GM12865 (cell line): ENCODE data around the gene SCT.

ENCODE experiments used
- DNase-seq: peaks from one replicate; pipeline ENCODE4 v3.0.0; 2010; ENCODE audit warnings: low read depth
- H3K4me3 ChIP-seq: 2 replicates; pipeline ENCODE4 v1.5.1; 2011; ENCODE audit warnings: mild to moderate bottlenecking, low read depth, low read length, control low read depth
- TF ChIP-seq, protein P1 (sequence below): IDR thresholded peaks from 2 replicates; pipeline ENCODE4 v1.5.1; 2011; ENCODE audit warnings: low read length, control low read depth, low read depth, inconsistent platforms; ENCODE audit not compliant: insufficient read depth; ENCODE audit errors: missing control alignments

Gene SCT

DNA sequence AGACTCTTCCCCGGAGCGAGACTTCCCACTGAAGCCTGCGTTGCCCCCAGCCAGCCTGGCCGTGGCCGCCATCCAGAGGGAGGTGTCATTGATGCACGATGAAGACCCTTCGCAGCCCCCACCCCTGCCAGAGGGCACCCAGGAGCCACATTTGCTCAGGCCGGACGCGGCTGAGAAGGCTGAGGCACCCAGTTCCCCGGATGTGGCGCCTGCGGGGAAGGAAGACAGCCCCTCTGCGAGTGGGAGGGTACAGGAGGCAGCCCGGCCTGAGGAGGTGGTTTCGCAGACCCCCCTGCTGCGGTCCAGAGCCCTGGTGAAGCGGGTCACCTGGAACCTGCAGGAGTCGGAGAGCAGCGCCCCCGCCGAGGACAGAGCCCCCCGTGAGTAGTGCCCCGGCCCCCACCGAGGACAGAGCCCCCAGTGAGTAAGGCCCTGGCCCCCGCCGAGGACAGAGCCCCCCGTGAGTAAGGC lies 17.6 kb downstream of the SCT start:
- no peak for DNase-seq
- H3K4me3 ChIP-seq, result no peak overlapping the region
- TF ChIP-seq, protein P1, sequence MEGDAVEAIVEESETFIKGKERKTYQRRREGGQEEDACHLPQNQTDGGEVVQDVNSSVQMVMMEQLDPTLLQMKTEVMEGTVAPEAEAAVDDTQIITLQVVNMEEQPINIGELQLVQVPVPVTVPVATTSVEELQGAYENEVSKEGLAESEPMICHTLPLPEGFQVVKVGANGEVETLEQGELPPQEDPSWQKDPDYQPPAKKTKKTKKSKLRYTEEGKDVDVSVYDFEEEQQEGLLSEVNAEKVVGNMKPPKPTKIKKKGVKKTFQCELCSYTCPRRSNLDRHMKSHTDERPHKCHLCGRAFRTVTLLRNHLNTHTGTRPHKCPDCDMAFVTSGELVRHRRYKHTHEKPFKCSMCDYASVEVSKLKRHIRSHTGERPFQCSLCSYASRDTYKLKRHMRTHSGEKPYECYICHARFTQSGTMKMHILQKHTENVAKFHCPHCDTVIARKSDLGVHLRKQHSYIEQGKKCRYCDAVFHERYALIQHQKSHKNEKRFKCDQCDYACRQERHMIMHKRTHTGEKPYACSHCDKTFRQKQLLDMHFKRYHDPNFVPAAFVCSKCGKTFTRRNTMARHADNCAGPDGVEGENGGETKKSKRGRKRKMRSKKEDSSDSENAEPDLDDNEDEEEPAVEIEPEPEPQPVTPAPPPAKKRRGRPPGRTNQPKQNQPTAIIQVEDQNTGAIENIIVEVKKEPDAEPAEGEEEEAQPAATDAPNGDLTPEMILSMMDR, result no peak

DNA sequence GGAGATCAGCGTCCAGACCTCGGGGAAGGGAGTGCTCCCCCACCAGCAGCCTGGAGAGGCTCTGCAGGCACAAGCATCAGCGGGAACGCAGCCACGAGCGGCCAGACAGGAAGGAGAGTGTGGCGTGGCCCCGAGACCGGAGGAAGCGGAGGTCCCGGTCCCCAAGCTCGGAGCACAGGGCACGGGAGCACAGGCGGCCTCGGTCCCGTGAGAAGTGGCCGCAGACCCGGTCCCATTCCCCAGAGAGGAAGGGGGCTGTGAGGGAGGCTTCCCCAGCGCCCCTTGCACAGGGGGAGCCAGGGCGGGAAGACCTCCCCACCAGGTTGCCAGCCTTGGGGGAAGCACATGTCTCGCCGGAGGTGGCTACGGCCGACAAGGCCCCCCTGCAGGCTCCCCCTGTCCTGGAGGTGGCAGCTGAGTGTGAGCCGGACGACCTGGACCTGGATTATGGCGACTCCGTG lies 18.2 kb downstream of the SCT start:
- TF ChIP-seq, protein P1, result no peak
- DNase-seq, result no peak
- H3K4me3 ChIP-seq, result no peak overlapping the region

DNA sequence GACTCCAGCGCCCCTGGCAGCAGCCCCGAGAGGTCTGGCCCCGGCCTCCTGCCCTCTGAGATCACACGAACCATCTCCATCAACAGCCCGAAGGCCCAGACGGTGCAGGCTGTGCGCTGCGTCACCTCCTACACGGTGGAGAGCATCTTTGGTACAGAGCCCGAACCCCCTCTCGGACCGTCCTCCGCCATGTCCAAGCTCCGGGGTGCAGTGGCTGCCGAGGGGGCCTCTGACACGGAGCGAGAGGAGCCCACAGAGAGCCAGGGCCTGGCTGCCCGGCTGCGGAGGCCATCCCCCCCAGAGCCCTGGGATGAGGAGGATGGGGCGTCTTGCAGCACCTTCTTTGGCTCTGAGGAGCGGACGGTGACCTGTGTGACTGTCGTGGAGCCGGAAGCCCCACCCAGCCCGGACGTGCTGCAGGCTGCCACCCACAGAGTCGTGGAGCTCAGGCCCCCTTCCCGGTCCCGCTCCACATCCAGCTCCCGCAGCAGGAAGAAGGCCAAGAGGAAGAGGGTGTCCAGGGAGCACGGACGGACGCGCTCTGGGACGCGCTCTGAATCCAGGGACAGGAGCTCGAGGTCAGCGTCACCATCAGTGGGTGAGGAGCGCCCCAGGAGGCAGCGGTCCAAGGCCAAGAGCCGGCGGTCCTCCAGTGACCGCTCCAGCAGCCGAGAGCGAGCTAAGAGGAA lies 18.9 kb downstream of the SCT start:
- no peak overlapping the region for H3K4me3 ChIP-seq
- TF ChIP-seq, protein P1, result no peak
- DNase-seq, result no peak

DNA sequence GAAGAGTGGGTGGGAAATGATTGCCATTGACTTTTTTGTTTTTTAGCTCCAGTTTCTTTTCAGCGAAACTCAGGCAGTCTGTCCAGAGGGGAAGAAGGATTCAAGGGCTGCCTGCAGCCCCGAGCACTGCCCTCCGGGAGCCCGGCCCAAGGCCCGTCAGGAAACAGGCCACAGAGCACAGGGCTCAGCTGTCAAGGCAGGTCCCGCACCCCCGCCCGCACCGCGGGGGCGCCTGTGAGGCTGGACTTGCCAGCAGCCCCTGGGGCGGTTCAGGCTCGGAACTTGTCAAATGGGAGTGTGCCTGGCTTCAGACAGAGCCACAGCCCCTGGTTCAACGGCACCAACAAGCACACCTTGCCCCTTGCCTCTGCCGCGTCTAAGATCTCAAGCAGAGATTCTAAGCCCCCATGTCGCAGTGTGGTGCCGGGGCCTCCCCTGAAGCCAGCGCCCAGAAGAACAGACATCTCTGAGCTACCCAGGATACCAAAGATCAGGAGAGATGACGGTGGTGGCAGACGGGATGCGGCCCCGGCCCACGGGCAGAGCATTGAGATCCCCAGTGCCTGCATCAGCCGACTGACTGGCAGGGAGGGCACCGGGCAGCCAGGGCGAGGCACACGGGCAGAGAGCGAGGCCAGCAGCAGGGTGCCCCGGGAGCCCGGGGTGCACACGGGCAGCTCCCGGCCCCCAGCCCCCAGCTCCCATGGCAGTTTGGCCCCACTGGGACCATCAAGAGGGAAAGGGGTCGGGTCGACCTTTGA lies 19.8 kb downstream of the SCT start:
- TF ChIP-seq, protein P1, result no peak
- no peak overlapping the region for H3K4me3 ChIP-seq

DNA sequence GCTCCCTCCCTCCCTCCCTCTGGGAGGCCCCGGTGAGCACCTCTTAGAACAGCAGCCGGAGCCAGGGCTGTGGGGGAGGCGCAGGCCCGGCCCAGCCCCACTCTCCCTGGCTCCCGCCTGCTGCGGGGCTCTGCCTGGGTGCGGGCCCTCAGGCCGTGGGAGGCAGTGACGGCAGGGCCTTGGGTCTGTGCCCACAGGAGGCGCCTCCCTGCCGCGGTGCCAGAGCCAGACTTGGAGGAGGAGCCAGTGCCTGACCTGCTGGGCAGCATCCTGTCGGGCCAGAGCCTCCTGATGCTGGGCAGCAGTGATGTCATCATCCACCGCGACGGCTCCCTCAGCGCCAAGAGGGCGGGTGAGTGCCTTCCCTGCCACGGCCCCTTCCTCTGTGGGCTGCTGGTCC lies 20.7 kb downstream of the SCT start:
- TF ChIP-seq, protein P1, result no peak
- H3K4me3 ChIP-seq, result no peak overlapping the region
- no peak for DNase-seq

More for the DNA sequence above, 19.8 kb downstream of the SCT start:
- no peak for DNase-seq

DNA sequence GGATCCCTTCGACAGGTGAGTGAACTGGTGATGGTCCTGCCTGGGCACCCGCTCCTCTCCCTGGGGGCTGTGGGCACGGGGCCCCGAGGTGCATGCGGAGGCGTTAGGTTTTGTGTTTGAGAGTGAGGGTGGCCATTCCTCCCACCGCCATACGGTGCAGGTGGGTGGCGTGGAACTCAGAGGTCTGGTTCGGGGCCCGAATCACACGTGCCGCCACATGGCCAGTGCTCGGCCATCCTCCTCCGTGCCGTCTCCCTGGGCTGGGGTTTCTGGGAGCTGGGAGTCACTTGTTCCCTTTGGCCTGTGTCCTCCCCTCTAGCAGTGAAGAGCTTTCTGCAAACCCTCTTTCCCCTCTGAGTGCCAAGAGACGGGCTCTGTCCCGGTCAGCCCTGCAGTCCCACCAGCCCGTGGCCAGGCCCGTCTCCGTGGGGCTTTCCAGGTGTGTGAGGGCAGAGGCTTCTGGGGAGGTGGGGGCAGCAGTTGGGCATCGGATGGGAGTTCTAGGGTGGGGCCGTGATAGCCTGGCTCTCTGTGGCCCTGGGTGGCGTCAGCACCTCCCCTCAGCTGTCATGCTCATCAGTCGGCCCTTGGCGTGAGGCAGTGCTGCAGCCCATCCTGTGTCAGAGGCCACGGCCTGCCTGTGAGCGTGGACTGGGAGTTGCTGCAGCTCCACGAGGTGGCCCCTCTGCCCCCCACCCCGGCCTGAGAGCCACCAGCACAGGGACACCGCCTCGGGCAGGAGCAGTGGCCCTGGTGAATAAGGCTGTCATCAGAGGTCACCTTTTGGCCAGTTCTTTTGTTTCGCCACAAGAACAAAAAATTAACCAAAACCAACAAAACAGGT lies 21.5 kb downstream of the SCT start:
- no peak for DNase-seq
- H3K4me3 ChIP-seq, result no peak overlapping the region
- TF ChIP-seq, protein P1, result no peak
